ENCODE data around the gene RELA.

GRCh38 chr11:65630215-65630614, 32.5 kb downstream of the RELA start:
- TF ChIP-seq REST (tag by site-specific recombination; IDR thresholded peaks at IDR 0.05) = no peak
- no peak for TF ChIP-seq PRDM1 (tag by site-specific recombination; IDR thresholded peaks at IDR 0.05)
- no peak for TF ChIP-seq ZNF785 (tag by site-specific recombination; IDR thresholded peaks at IDR 0.05)
- no peak for TF ChIP-seq MZF1 (tag by site-specific recombination; IDR thresholded peaks at IDR 0.05; ENCODE audit: borderline replicate concordance)
- no peak for TF ChIP-seq ZNF155 (tag by site-specific recombination; IDR thresholded peaks at IDR 0.05)
- no peak for TF ChIP-seq CTCF (tag by site-specific recombination; IDR thresholded peaks at IDR 0.05)

Measured in HEK293 (cell line).